Measurements from ENCODE around the gene TAS2R10. TPM values are rescaled to one million over a fixed set of nuclear protein-coding genes. Genes with fewer than 3 reads are reported as not detected.

Gene TAS2R10
- total RNA-seq, 1 donor, result 0.27 TPM

DNA sequence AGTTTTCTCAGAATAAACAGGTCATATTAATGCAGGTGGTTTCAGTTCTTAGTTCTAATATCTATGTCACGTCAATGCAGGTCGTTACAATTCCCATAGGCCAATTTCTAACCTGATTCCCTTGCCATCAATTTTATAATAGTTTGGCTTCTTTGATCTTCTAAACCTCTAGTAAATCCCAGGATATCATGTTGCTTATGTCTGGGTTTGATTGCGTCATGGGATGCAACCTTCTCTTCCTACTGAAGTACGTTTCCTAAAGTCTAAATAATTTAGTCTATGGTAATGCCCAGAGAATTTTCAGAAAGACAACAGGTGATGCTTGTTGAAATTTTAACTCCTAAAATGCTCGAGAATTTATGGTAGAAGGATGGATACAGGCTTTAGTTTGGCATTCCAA lies 42.9 kb downstream of the TAS2R10 start:
- DNase-seq (ENCODE audit: low read depth in 2 of 3, low spot score in 2 of 3), result no peak

DNA sequence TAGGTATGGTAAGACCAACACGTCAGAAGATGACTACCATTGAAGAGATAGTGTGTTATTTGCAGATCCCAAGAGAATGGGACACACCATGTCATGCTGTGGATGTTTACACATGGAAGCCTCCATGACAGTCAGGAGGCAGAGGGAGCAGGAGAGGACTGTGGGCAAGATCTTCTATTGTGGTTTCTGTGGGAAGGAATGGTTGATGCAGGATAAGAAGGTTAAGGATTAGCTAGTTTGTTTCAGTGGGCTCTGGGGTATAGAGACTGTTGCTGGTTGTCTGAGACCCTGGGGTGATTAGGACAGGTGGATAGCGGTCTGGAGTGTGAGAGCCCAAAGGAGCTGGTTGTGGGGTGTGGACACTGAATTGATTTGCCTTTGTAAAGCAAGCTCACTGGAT lies 47.1 kb downstream of the TAS2R10 start:
- no peak for DNase-seq (ENCODE audit: low read depth in 2 of 3, low spot score in 2 of 3)

Small RNAs within 50 kb of the gene (small RNA-seq; reads per million reads assigned to genes)
- not detected for gene PRR4

Other genes starting within 250 kb of the TAS2R10 start
- gene MAGOHB, start 212.7 kb downstream of the TAS2R10 start, total RNA-seq, result 2.7 TPM
- gene STYK1, start 152.3 kb downstream of the TAS2R10 start, total RNA-seq, result 1.6 TPM
- gene YBX3, start 103.0 kb downstream of the TAS2R10 start, total RNA-seq, result 142 TPM
- gene TAS2R7, start 23.7 kb downstream of the TAS2R10 start, total RNA-seq, result not detected
- not detected for gene TAS2R8, start 19.1 kb downstream of the TAS2R10 start, total RNA-seq
- under 0.01 TPM for gene TAS2R9, start 16.2 kb downstream of the TAS2R10 start, total RNA-seq
- gene PRR4, start 23.1 kb upstream of the TAS2R10 start, total RNA-seq, result 1.1 TPM
- gene PRH1, start 57.9 kb upstream of the TAS2R10 start, total RNA-seq, result 34.7 TPM
- 1.3 TPM for gene TAS2R13, start 83.2 kb upstream of the TAS2R10 start, total RNA-seq
- gene PRH2, start 102.9 kb upstream of the TAS2R10 start, total RNA-seq, result not detected
- gene TAS2R14, start 112.9 kb upstream of the TAS2R10 start, total RNA-seq, result 1.9 TPM
- 2.7 TPM for gene TAS2R50, start 160.6 kb upstream of the TAS2R10 start, total RNA-seq
- gene TAS2R20, start 171.9 kb upstream of the TAS2R10 start, total RNA-seq, result 2.4 TPM
- gene TAS2R19, start 196.3 kb upstream of the TAS2R10 start, total RNA-seq, result 5.4 TPM
- 5.1 TPM for gene TAS2R31, start 205.0 kb upstream of the TAS2R10 start, total RNA-seq
- gene TAS2R46, start 235.9 kb upstream of the TAS2R10 start, total RNA-seq, result 4.8 TPM